Measurements from ENCODE around the gene ZNF664.

ZNF664 gene

GRCh38 chr12:124036657-124037109 is 63.7 kb downstream of the ZNF664 start:
- DNase-seq = no peak

- no peak for DNase-seq
These were observed 64.3 kb downstream of the ZNF664 start for GRCh38 chr12:124037331-124037730.

DNA sequence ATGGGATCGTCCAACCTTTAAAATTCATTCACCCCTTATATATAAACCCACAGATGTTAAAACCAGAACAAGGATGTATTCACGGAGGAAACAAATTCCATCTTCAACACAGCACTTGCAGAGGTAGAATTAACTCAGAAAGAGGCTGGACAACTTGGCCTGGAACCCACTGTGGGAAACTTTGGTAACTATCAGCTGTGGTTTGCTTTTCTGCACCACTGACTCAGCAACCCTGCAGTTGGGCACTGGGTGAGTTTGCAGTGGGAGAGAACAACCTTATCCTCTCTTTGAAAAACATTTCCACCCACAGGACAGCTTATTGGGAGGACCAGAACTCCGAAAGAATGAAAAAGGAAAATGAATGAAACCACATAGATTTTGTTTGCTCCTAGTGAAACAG is 66.3 kb downstream of the ZNF664 start:
- no peak for DNase-seq

- DNase-seq = no peak
These were observed 67.3 kb downstream of the ZNF664 start for GRCh38 chr12:124040291-124040690.

- no peak for DNase-seq
These were observed 67.7 kb downstream of the ZNF664 start for GRCh38 chr12:124040737-124041136.

GRCh38 chr12:124041907-124042306 is 68.9 kb downstream of the ZNF664 start:
- no peak for DNase-seq

DNA sequence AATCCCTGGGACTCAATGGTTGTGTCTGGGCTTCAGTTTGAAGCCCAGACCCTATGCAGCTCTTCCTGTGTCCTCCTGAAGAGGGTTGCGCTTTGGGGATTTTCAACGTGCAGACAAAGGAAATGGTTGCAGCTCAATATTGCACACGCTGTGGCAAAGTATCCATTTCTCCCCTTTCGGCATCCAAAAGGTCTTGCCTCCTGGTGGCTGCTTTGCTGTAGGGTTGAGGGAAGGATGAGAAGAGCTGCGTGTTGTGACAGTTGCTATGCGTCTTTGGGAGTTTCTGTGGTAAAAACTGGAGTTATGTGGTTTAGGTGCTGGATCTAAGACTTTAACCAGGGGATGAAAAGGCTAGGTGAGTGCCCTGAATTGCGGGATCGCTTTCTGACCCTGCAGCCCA is 71.0 kb downstream of the ZNF664 start:
- DNase-seq = no peak

GRCh38 chr12:124044809-124045321 is 71.8 kb downstream of the ZNF664 start:
- DNase-seq = no peak

- no peak for DNase-seq
These were observed 72.8 kb downstream of the ZNF664 start for GRCh38 chr12:124045671-124046455.

DNA sequence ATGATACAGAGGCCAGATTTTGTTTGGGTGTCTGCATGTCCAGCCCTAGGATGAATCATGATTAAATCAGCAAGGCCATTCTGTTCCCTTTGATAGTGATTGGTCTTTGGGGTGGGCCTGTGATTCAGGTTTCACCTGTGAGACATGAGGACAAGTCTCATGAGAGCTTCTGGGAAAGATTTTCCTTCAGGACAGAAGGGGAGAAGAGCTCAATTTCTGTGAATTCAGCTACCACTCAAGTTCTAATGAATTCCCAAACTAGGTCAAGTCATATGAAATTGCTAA is 73.4 kb downstream of the ZNF664 start:
- DNase-seq = no peak

DNA sequence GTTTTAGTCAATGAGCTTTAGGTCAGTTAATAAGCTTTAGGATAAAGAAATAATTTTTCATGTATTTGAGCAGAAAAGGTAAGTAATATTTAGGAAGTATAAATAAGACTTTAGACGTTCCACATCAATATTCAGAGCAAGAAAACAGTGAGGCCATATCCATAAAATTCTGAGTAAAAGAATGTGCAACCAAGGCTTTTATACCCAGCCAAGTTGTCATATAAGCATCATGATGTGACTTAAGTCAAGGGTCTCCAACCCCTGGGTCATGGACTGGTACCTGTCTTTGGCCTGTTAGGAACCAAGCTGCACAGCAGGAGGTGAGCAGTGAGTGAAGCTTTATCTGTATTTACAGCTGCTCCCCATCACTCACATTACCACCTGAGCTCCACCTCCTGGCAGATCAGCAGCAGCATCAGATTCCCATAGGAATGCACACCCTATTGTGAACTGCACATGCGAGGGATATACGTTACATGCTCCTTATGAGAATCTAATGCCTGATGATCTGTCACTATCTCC is 74.1 kb downstream of the ZNF664 start:
- no peak for DNase-seq

DNA sequence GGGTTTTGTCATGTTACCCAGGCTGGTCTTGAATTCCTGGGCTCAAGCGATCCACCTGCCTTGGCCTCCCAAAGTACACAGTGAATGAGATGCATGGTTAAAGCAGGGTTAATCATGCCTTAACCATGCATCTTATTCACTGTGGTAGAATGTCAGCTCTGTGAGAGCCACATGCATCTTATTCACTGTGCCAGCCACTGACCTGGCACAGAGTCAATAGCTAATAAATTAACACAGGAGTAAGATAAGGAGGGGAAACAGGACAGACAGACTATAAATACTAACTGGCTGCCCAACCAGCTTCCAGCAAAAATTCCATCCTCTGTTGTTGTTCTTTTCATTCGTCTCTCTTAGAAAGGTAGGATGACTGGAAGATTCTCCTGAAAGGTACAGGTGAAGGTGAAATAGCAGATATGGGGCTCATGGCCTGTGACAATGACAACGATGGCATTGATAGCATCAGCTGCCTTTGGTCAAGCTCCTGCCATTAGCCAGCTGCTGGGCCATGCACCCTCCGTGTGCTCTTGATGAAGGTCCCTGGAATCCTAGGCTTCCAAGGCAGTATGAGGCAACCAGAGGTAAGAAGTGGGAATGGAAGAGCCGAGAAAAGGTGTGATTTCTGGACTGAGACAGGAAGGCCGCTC is 76.6 kb downstream of the ZNF664 start:
- no peak for DNase-seq

DNA sequence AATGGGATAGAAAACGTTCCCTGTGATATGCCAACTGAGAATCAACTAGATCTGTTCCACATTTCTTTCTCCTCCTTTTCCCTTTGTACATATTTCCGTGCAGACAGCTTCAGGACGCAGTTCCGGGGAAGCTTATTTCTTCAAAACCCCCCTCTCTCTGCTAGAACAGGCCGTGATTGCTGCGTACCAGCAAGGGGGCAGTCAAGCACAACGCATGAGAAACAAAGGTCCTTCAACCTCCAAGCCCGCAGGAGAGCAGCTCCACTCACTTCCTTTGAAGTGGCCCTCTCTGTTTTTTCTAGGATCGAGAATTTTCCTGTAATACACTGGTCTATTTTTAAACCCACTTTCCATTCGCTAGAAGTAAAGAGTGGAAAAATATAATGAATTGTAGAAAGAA is 80.8 kb downstream of the ZNF664 start:
- peak; percentile 55 for DNase-seq

DNA sequence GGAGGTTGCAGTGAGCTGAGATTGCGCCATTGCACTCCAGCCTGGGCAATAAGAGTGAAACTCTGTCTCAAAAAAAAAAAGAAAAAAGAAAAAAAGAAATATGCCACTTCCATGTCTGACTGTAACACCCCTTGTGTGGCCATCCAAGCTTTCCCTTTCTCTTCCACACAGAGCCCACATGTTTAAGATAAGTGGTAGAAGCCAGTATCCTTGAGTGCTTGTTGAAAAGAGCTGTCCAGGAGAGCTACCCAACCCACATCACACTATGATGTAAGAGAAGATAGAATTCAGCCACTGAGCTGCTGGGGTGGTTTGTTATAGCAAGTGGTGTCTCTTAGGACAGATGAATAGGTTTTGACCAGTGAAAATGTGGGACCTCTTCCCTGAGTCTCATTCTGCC is 82.1 kb downstream of the ZNF664 start:
- no peak for DNase-seq

DNA sequence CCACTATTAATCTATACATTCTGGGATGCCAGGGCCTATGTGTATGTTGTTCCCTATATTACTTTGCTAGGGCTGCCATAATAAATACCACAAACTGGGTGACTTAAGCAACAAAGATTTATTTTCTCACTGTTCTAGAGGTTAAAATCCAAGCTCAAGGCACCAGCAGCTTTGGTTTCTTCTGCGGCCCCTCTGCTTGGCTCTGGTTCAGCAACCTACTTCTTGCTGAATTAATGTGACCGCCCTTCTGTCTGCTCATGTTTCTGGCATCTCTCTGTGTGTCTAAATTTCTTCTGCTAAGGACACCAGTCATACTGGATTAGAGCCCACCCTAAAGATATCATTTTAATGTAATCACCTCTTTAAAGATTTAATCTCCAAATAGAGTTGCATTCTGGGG is 84.7 kb downstream of the ZNF664 start:
- DNase-seq = no peak

DNA sequence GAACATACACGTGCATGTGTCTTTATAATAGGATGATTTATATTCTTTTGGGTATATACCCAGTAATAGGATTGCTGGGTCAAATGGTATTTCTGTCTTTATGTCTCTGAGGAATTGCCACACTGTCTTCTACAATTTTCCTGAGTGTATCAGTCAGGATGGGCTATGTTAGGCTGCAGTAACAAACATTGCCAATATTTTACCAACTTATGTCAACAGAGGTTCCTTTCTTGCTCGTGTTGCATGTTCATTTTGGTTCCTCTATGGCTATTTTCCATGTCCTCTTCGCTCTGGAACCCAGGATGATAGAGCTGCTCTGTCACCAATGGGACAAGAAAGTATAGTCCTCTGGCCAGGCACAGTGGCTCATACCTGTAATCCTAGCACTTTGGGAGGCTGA is 86.7 kb downstream of the ZNF664 start:
- no peak for DNase-seq

All from NCI-H1092 (cell line).